Measurements from ENCODE around the gene TRIM5.
"Not testable (repeated sequence)": the region's sequence is repeated elsewhere in the genome, so short reads cannot be mapped to it uniquely, and the experiment has no call there.

Gene TRIM5, protein sequence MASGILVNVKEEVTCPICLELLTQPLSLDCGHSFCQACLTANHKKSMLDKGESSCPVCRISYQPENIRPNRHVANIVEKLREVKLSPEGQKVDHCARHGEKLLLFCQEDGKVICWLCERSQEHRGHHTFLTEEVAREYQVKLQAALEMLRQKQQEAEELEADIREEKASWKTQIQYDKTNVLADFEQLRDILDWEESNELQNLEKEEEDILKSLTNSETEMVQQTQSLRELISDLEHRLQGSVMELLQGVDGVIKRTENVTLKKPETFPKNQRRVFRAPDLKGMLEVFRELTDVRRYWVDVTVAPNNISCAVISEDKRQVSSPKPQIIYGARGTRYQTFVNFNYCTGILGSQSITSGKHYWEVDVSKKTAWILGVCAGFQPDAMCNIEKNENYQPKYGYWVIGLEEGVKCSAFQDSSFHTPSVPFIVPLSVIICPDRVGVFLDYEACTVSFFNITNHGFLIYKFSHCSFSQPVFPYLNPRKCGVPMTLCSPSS

DNA sequence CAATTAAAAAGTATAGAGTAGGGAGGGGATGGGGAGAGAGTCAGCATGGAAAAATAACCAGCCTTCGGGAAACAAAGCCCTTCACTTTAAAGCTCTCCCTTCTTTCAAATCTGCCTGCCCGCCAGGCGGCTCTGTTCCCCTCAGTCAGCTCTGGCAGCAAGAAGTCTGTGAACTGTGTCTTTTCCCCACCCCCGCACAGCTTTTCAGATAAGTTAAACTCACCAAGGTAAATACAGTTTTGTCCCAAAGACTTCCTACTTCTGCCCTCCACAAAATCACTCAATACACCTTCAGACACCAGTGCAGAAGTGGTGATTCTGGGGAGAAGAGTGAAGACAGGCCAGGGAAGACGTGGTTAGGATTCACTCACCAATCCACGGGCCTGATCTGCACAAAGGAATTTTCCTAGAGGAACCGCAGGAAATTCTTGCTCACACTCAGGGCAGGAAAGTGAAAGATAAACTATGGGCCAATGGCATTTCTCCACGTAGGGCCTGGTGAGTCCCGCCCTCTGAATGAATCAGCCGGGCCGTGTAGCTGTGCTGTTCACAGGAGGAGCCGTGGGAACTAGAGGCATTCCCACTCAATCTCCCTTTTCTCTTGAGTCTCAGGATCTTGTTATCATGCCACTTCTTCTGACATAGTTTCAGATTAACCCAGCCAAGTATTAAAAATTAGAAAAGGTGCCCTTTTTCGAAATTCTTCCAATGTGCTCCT, at the start of gene TRIM5:
Gene TRIM5 (minus strand): TSS at position 429 of the 717 bp plus-strand sequence. CDS start 4,897 bp downstream, outside the sequence.
- DNase-seq (ENCODE audit: low spot score), result peak; percentile 92

DNA sequence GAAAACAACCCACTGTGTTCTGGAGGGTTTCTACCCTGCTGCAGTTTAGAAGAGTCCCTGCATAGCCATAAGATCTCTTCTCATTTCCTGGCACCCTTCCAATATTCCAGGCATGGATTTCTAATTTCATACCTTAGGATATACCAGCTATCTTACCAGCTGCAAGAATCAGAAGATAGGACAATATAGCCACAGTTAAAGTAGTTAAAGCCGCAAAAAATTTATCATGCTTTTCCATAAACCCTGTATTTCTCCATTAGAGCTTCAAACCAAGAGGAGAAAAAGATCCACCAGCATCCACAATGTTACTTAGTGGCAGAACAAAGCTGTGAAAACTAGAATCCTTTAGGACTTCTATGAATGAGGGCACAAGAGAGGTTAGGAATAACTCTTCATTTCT, 42.8 kb upstream of the TRIM5 start:
- DNase-seq (ENCODE audit: low spot score), result no peak

DNA sequence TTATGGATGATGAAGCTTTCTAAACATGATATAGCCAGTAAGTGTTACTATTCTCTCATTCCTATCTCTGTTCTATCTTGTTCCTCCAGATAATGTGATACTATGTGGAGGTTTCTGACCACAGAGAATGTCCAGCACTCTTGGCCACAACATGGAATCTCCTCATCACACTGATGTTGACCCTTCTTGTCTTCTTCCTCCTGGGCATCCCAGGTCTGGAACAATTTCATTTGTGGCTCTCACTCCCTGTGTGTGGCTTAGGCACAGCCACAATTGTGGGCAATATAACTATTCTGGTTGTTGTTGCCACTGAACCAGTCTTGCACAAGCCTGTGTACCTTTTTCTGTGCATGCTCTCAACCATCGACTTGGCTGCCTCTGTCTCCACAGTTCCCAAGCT, 41.5 kb upstream of the TRIM5 start:
- DNase-seq (ENCODE audit: low spot score), result no peak

DNA sequence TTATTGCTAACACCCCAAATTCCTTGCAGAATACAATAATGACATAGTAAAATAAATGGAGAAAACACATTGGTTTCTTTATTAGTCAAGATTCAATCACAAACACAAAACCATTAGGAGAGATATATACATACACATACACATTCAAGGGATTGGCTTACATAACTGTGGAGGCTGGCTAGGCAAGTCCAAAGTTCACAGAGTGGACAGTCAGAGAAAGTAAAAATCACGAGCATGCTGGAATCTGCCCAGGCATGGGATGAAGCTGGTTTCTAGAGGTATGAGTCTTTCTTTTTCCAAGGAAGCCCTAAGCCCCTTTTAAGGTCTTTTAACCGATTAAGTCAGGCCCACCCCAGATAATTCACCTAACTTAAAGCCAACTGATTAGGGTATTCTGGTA, 37.7 kb upstream of the TRIM5 start:
- DNase-seq (ENCODE audit: low spot score), result no peak

DNA sequence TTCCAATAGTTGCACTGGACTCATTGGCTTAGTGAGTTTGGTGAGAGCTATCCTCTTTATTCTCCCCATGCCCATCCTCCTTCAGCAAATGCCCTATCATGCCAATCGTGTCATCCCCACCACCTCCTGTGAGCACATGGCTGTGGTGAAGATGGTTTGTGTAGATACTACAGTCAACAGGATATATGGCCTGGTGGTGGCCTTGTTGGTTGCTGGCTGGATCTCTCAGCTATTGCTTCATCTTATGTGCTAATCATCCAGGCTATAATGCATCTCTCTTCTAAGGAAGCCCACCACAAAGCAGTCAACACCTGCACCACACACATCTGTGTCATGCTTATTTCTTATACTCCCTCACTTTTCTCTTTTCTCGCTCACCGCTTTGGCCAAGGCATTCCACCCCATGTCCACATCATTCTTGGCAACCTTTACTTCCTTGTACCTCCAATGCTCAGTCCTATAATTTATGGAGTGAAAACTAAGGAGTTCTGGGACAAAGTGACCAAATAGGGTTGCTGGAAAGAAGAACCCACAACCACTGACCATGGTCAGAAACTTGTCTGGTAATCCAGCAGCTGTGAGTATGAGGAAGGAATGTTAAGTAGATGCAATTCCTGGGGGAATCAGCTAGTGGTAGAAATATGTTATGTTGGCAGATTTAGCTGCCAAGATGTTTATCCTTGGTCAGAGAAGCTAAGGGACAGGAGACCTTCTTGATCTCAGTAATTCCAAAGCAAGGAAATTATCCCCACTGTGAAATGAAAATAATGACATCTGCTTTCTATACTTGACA, 35.0 kb upstream of the TRIM5 start:
- DNase-seq (ENCODE audit: low spot score), result no peak

DNA sequence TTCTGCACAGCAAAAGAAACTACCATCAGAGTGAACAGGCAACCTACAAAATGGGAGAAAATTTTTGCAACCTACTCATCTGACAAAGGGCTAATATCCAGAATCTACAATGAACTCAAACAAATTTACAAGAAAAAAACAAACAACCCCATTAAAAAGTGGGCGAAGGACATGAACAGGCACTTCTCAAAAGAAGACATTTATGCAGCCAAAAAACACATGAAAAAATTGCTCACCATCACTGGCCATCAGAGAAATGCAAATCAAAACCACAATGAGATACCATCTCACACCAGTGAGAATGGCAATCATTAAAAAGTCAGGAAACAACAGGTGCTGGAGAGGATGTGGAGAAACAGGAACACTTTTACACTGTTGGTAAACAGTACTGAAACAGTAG, 31.6 kb upstream of the TRIM5 start:
- not testable (repeated sequence) for DNase-seq (ENCODE audit: low spot score)

DNA sequence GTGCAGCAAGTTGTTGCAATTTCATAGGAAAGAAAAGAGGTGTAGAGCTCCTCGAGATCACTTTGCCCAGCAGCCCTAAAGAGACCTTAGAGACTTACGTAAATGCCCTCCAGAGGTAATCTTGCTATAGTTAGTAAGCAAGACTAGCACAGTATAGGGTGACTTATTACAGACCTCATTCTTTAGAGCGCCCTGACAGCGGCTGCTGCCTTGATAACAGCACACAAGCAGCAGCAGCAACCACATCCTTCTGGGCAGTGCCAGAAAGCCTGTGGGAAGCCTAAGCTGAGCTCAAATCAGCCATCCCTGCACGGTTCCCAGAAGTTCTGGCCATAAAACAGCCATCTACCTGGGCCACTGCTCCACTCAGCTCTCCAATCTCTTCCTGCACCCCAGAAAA, 28.8 kb upstream of the TRIM5 start:
- DNase-seq (ENCODE audit: low spot score), result no peak

DNA sequence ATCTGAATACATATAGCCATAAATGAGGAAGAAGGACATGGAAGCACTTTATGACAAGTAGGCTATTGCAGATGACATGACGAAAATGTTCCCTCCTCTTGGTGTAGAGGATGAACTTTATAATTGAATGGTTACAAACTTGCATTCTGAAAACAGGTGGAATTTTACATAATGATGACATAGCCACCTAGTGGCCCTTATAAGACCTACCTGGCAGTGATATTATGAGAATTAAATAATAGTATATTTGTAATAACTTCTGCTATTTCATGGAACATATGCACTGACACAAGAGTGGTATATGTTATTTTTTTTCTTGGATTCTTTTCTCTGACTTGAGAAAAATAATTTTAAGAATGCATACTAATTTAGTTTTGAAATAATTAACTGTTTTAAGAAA, 27.6 kb upstream of the TRIM5 start:
- DNase-seq (ENCODE audit: low spot score), result no peak

DNA sequence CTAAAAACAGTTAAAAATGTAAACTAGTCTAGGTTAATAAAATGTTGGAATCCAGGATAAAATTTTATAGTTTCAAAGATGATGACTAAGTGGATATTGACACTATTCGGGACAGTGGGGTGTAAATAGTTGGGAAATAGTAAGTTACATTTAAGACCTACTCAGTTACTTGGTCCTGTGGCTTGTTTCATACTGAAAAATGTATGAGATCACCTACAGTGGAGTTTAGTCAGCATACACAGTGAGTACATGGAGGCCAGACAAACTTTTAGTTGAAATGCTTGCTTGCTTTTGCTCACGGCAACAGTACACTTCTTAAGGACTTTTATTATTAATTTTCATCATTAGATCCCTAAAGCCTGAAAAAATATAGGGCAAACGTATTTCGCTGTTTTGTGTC, 20.8 kb upstream of the TRIM5 start:
- no peak for DNase-seq (ENCODE audit: low spot score)

DNA sequence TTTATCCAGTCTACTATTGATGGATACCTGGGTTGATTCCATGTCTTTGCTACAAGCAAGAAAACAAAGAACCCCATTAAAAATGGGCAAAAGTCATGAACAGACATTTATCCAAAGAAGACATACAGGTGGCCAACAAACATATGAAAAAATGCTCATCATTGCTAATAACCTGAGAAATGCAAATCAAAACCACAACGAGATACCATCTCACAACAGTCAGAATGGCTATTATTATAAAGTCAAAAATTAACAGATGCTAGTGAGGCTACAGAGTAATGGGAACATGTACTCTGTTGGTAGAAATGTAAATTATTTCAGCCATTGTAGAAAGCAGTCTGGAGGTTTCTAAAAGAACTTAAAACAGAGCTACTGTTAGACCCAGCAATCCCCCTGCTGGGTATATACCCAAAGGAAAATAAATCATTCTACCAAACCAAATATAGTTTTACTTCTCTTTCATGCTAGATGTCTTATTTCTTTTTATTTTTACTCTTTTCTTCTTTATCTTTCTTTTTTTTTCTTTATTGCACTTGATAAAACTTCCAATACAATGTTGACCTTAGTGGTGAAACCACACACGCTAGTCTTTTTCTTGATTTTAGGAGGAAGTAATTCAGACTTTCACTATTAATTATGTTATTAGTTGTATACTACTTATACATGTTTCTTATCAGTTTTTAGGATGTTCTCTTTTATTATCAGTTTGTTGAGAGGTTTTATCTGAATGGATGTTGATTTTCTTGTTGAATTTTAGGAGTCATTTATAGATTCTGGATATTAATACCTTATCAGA, 19.1 kb upstream of the TRIM5 start:
- DNase-seq (ENCODE audit: low spot score), result no peak

DNA sequence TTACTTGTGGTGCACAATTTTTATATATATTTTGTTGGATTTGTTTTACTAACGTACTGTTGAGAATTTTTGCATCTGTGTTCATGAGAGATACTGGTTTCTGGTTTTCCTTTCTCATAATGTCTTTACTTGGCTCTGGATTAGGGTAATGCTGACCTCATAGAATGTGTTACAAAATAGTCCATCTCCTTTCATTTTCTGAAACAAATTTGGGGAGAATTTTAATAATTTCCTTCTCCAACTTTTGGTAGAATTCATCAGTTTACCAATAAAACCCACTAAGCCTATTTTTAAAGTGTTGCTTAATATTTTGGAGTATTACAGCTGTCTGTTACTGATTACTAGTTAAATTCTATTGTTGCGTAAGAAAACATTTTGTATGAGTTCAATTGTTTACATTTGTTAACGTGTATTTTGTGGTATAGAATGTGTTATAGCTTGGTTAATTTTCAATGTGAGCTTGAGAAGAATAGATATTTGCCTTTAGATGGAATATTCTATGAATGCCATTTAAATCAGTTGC, 16.2 kb upstream of the TRIM5 start:
- no peak for DNase-seq (ENCODE audit: low spot score)

DNA sequence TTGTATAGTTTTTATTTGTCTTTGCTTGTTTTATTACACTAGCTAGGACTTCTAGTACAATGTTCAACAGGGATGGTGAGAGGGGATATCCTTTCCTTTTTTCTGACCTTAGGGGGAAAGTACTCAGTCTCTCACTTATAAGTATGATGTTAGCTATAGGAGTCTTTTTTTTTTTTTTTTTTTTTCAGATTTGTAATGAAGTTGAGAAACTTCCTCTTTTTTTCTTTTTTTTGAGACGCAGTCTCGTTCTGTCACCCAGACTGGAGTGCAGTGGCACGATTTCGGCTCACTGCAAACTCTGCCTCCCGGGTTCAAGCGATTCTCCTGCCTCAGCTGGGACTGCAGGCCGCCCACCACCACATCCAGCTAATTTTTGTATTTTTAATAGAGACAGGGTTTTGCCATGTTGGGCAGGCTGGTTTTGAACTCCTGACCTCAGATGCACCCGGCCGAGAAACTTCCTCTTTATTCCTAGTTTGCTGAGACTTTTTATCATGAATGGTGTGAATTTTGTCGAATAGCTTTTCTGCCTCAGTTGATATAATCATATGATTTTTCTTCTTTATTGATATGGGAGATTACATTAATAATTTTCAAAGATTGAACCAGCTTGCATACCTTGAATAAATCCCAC, 15.7 kb upstream of the TRIM5 start:
- DNase-seq (ENCODE audit: low spot score), result no peak

DNA sequence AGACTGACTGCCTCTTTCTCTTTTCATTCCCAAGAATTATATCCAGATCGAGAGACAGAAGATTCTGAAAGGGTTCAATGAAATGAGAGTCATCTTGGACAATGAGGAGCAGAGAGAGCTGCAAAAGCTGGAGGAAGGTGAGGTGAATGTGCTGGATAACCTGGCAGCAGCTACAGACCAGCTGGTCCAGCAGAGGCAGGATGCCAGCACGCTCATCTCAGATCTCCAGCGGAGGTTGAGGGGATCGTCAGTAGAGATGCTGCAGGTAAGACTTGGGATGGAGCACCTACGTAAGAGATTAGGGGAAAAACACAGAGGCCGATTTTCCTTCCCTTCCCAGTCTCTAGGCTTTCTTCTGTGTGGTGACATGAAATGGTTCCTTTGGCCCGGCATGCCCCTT, 13.4 kb upstream of the TRIM5 start:
- DNase-seq (ENCODE audit: low spot score), result no peak

DNA sequence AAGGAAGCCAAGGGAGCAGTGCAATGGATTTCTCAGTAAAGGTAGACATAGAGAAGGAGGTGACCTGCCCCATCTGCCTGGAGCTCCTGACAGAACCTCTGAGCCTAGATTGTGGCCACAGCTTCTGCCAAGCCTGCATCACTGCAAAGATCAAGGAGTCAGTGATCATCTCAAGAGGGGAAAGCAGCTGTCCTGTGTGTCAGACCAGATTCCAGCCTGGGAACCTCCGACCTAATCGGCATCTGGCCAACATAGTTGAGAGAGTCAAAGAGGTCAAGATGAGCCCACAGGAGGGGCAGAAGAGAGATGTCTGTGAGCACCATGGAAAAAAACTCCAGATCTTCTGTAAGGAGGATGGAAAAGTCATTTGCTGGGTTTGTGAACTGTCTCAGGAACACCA, 11.3 kb upstream of the TRIM5 start:
- no peak for DNase-seq (ENCODE audit: low spot score)

DNA sequence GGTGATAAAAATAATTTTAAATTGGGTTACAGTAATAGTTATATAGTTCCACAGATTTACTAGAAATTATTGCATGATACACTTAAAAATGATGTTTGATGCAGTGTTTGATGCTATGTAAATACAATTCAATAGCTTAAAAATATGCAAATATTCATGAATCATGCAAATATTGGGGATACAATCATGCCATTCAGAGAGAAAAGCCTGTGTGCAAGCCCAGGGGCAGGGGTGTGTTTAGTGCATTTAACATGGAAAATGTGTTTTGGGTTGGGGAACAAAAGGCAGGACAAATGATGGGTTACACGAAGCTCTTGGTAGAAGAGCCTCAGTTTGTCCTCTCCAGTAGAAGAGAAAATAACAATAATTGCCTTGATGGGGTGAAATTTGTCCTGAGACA, 10.7 kb upstream of the TRIM5 start:
- no peak for DNase-seq (ENCODE audit: low spot score)

DNA sequence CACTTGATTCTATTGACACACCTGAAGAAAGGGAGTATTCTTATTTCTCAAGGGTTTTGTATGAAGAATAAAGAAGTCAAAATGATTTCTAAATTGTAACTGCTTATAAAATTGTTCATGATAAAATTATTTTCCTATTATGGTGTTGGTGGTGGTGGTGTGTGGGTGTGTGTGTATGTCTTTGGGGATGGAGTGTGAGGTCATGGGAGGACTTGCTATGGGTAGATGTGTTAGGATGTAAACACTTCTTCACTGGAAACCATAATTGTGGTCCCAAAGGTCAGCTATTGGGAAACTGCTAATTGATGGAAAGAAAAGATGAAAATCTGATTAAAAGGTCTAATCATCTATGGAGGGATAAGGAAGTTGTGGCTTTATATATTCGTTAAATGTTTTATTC, 9.8 kb upstream of the TRIM5 start:
- no peak for DNase-seq (ENCODE audit: low spot score)

DNA sequence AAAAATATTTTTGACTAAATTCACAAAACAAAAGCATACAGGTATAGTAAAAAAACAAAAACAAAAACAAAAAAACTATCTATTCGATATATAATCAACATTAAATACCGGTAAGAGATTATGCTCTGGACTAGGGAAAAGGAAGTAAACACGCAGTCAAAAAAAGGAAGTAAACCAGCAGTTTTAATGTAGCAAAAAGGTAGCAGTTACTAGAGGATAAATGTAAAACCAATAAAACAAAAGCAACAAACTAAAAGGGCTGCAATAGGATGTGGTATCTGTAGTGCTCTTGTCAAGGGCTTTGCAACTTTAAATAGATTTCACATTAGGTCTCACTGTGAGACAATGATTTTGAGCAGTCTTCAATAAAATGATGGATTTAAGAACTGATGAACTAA, 7.1 kb upstream of the TRIM5 start:
- DNase-seq (ENCODE audit: low spot score), result no peak

DNA sequence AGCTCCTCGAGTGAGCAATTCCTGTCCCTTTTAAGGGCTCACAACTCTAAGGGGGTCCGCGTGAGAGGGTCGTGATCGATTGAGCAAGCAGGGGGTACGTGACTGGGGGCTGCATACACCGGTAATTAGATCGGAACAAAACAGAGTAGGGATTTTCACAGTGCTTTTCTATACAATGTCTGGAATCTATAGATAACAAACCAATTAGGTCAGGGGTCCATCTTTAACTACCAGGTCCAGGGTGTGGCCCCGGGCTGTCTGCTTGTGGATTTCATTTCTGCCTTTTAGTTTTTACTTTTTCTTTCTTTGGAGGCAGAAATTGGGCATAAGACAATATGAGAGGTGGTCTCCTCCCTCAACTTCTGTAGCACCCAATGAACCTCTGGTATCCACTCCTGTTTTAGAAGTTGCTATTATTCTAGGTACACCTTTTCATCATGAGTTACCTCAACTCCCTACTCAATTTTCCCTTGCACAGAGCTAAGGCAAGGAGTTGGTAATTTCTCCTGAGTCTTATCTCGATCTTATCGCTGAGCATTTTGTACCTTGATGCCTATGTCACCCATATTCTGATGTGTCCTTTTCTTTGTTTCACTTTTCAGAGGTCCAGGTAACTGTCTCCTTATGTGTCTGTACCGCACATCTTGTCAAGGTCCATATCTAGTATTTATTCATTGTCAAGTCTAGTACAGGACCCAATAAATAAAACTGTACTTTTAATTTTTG, 6.5 kb upstream of the TRIM5 start:
- DNase-seq (ENCODE audit: low spot score), result not testable (repeated sequence)

DNA sequence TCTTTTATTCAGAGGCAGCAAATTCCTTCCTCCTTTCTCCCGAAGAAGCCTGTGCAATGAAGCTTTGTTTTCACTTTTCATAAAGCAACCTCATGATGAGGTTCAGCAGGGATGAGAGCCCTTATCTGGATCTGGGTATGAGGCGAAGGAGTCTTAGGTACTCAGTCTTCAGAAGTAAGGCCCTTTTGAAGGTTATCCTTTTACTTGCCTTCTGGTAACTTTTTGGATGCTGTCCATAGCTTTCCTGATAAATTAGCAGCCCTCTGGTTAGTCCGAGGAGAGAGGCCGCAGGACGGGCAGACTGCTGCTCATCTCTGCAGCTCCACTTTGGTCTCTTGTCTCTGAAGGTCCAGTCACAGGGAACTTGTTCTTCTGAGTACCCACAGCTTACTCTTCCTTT, 5.9 kb upstream of the TRIM5 start:
- no peak for DNase-seq (ENCODE audit: low spot score)

DNA sequence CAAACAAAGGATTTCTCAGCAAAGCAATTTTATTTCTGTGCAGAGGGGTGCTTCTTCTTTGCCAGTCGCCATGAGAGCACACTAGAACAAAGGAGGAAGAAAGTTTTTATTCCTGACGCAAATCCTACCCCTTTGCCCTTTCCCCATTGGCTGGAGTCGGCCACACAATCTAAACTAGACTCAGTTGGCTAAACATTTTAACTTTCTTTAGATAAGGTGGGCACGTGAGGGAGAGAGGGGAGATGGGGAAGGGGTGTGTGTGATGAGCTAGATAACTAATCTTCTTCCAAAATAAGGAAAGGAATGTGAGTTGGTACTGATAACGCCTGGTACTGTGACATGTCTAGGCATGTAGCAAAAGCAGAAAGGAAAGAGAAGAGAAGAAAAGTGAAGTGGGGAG, 5.3 kb upstream of the TRIM5 start:
- no peak for DNase-seq (ENCODE audit: low spot score)

Measured in COLO829 (cell line).